ENCODE measurements around the gene MAN1A1. TPM values are rescaled to one million over a fixed set of nuclear protein-coding genes. Genes with fewer than 3 reads are reported as not detected.

MAN1A1 gene
- total RNA-seq, 1 donor = 79.6 TPM

DNA sequence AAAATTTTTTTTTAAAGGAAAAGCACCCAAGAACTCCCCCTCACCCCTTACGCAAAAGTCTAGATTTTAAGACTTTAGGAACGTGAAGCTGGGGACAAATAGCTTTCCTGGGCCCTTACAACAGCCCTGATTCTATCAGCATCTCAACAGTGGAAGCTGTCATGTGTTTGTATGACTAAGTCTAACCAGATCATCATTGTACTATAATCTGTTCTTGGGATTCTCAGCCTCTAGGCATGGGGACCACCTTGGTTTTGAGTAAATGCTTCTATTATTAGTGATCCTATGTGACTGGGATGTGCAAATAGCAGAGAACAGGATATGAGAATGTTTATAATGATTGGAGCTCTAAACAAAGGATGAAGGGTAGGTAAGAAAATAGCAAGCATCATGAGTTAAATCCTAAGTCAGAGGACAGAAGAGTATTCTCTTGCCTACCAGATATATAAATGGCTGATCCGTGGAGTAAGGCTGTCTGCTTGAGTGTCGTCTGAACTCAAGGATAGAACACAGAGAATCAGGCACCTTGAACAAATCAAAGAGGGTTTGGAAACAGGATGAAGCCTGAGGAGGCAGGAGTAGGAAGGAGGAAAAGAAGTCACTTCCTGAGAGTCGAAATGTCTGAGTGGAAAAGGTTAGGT, 165.4 kb downstream of the MAN1A1 start:
- H3K27ac ChIP-seq (ENCODE audit: low read depth, low read length) = no peak overlapping the region
- DNase-seq (ENCODE audit: insufficient read length, low spot score, missing footprints) = no peak

GRCh38 chr6:119183457-119183856, 166.1 kb downstream of the MAN1A1 start:
- no peak overlapping the region for H3K4me3 ChIP-seq (ENCODE audit: insufficient read depth, low read length)
- H3K4me1 ChIP-seq (ENCODE audit: insufficient read depth, low read length) = no peaks in the 10 kb centered on the region
- no peak for DNase-seq (ENCODE audit: insufficient read length, low spot score, missing footprints)
- no peaks in the 10 kb centered on the region for H3K36me3 ChIP-seq (ENCODE audit: insufficient read depth, low read length)
- no peak overlapping the region for H2AFZ ChIP-seq (ENCODE audit: low read length)
- no peaks in the 10 kb centered on the region for H4K20me1 ChIP-seq (ENCODE audit: insufficient read depth, low read length)
- H3K27me3 ChIP-seq (ENCODE audit: insufficient read depth, low read length) = no peaks in the 10 kb centered on the region
- no peak overlapping the region for H3K27ac ChIP-seq (ENCODE audit: low read depth, low read length)
- no peak for TF ChIP-seq CTCF (IDR thresholded peaks at IDR 0.05; ENCODE audit: extremely low read depth, low read depth, low read length)
- H3K9me3 ChIP-seq (ENCODE audit: low read depth, low read length) = no peaks in the 10 kb centered on the region
- H3K4me2 ChIP-seq (ENCODE audit: insufficient read depth, low read length) = no peak overlapping the region
- no peaks in the 10 kb centered on the region for H3K79me2 ChIP-seq (ENCODE audit: insufficient read depth, low read length)

More for the DNA sequence above, 165.4 kb downstream of the MAN1A1 start:
- Histone ChIP-seq H3K36me3 (ENCODE audit: insufficient read depth, low read length) (no peaks in the 10 kb centered on the region), H3K79me2 (ENCODE audit: insufficient read depth, low read length) (no peaks in the 10 kb centered on the region), H4K20me1 (ENCODE audit: insufficient read depth, low read length) (no peaks in the 10 kb centered on the region), H3K4me3 (ENCODE audit: insufficient read depth, low read length) (no peak overlapping the region), H3K4me1 (ENCODE audit: insufficient read depth, low read length) (no peaks in the 10 kb centered on the region), H2AFZ (ENCODE audit: low read length) (no peak overlapping the region), H3K4me2 (ENCODE audit: insufficient read depth, low read length) (no peak overlapping the region), H3K27me3 (ENCODE audit: insufficient read depth, low read length) (no peaks in the 10 kb centered on the region), H3K9me3 (ENCODE audit: low read depth, low read length) (no peaks in the 10 kb centered on the region)
- TF ChIP-seq CTCF (IDR thresholded peaks at IDR 0.05; ENCODE audit: extremely low read depth, low read depth, low read length) = no peak

DNA sequence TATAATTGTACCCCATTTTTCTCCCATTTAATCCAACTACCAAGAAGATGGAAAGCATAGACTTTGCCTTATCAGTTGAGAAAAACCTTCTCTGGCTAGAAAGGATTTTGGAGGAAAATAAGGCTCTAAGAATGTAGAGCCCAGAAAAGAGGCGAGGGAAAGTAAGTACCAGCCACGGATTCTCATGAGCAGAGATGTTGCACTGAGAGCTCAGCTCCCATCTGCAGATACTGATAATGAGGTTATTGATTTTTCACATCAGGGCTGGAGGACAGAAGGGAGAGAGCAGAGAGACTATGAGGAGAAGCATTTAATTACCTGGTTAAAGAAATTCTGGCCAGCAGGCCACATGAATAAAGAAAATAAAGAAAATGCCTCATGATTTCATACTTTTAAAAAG, 166.7 kb downstream of the MAN1A1 start:
- Histone ChIP-seq H4K20me1 (ENCODE audit: insufficient read depth, low read length) (no peaks in the 10 kb centered on the region), H2AFZ (ENCODE audit: low read length) (no peak overlapping the region), H3K36me3 (ENCODE audit: insufficient read depth, low read length) (no peaks in the 10 kb centered on the region), H3K4me2 (ENCODE audit: insufficient read depth, low read length) (no peak overlapping the region), H3K4me1 (ENCODE audit: insufficient read depth, low read length) (no peaks in the 10 kb centered on the region), H3K79me2 (ENCODE audit: insufficient read depth, low read length) (no peaks in the 10 kb centered on the region), H3K9me3 (ENCODE audit: low read depth, low read length) (no peaks in the 10 kb centered on the region), H3K27me3 (ENCODE audit: insufficient read depth, low read length) (no peaks in the 10 kb centered on the region), H3K27ac (ENCODE audit: low read depth, low read length) (no peak overlapping the region), H3K4me3 (ENCODE audit: insufficient read depth, low read length) (no peak overlapping the region)
- DNase-seq (ENCODE audit: insufficient read length, low spot score, missing footprints) = no peak
- TF ChIP-seq CTCF (IDR thresholded peaks at IDR 0.05; ENCODE audit: extremely low read depth, low read depth, low read length) = no peak

DNA sequence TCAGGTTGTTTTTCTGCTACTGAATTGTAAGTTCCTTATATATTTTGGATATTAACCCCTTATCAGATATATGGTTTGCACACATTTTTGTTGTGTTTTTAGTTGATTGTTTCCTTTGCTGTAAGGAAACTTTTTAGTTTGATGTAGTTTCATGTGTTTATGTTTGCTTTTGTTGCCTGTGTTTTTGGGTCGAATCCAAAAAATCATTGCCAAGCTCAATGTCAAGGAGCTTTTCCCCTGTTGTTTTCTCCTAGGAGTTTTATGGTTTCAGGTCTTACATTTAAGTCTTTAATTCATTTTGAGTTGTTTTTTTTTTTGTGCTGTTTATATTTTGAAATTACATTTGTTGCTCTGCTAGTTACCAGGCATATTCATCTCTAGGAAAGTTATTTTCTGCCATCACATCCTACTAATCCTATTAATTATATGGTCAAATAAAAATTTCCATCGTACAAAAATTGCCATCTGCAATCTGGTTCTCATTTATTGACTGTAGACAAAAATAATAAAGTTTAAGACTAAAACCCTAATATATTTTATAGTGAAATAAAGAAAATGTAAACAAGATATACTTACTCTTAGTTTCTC, 167.3 kb downstream of the MAN1A1 start:
- no peak for TF ChIP-seq CTCF (IDR thresholded peaks at IDR 0.05; ENCODE audit: extremely low read depth, low read depth, low read length)
- no peak overlapping the region for H3K4me2 ChIP-seq (ENCODE audit: insufficient read depth, low read length)
- no peaks in the 10 kb centered on the region for H4K20me1 ChIP-seq (ENCODE audit: insufficient read depth, low read length)
- H3K4me1 ChIP-seq (ENCODE audit: insufficient read depth, low read length) = no peaks in the 10 kb centered on the region
- no peak for DNase-seq (ENCODE audit: insufficient read length, low spot score, missing footprints)
- no peaks in the 10 kb centered on the region for H3K27me3 ChIP-seq (ENCODE audit: insufficient read depth, low read length)
- H3K4me3 ChIP-seq (ENCODE audit: insufficient read depth, low read length) = no peak overlapping the region
- H3K27ac ChIP-seq (ENCODE audit: low read depth, low read length) = no peak overlapping the region
- no peaks in the 10 kb centered on the region for H3K36me3 ChIP-seq (ENCODE audit: insufficient read depth, low read length)
- H3K9me3 ChIP-seq (ENCODE audit: low read depth, low read length) = no peaks in the 10 kb centered on the region
- H3K79me2 ChIP-seq (ENCODE audit: insufficient read depth, low read length) = no peaks in the 10 kb centered on the region
- H2AFZ ChIP-seq (ENCODE audit: low read length) = no peak overlapping the region
